Panc1 (cell line): ENCODE results near the gene MRPS9.

Experiments
- POLR2AphosphoS5 ChIP-seq: IDR thresholded peaks from 2 replicates; pipeline ENCODE4 v1.6.1; 2012; ENCODE audit warnings: mild to moderate bottlenecking, low read depth, low read length, moderate library complexity
- SIN3A ChIP-seq: IDR thresholded peaks from 2 replicates; pipeline ENCODE4 v1.6.1; 2012; ENCODE audit warnings: low read depth, mild to moderate bottlenecking, low read length, moderate library complexity, borderline replicate concordance; ENCODE audit not compliant: insufficient read depth
- TCF7L2 ChIP-seq: IDR thresholded peaks from 2 replicates; pipeline ENCODE4 v1.6.1; 2011; ENCODE audit warnings: mild to moderate bottlenecking, low read depth, low read length, inconsistent platforms
- TF ChIP-seq, protein P1 (sequence below): fragments of 450-650 bp; IDR thresholded peaks from 2 replicates; pipeline ENCODE4 v1.5.1; 2017; ENCODE audit warnings: mild to moderate bottlenecking
- TF ChIP-seq, protein P2 (sequence below), 2 experiments: IDR thresholded peaks; 2 replicates each; pipeline ENCODE4 v1.6.1; 2011 to 2012; ENCODE audit warnings: low read depth in 2 of 2, control low read depth in 1 of 2, low read length in 1 of 2, mild to moderate bottlenecking in 1 of 2, moderate library complexity in 1 of 2; ENCODE audit not compliant: insufficient read depth in 1 of 2

DNA sequence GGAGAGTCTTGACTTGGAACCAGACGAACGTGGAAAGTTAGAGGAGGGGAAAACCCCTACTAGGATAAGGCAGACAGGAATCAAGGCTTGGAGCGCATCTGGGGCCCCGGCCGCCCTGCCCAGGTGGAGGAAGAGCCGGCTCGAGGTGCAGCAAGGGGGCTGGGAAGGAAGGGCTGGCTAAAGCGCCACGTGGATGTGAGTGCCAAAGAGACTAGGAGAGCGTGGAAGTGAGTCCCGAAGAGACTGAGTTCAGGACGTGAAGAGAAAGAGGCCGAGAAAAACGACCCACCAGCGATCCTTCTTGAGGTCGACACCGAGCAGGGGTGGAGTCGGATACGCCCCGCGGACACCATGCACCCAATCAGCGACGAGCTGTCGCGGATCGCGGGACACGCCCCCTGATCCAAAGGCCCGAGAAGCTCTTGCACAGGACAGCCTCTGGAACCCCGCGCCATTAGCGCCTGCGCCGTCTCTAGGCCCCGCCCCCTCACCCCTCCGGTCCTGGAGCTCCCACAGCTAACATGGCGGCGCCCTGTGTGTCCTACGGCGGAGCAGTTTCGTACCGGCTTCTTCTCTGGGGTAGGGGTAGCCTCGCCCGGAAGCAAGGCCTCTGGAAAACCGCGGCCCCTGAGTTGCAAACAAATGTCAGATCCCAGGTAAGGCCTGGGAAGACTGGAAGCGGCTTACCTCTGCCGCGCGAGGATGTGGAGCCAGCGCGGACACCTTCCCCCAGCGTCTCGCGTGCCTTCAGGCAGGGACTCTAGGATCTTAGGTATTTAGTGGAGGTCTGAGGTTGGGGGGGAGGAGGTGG is at the start of gene MRPS9:
- TF ChIP-seq, protein P1, sequence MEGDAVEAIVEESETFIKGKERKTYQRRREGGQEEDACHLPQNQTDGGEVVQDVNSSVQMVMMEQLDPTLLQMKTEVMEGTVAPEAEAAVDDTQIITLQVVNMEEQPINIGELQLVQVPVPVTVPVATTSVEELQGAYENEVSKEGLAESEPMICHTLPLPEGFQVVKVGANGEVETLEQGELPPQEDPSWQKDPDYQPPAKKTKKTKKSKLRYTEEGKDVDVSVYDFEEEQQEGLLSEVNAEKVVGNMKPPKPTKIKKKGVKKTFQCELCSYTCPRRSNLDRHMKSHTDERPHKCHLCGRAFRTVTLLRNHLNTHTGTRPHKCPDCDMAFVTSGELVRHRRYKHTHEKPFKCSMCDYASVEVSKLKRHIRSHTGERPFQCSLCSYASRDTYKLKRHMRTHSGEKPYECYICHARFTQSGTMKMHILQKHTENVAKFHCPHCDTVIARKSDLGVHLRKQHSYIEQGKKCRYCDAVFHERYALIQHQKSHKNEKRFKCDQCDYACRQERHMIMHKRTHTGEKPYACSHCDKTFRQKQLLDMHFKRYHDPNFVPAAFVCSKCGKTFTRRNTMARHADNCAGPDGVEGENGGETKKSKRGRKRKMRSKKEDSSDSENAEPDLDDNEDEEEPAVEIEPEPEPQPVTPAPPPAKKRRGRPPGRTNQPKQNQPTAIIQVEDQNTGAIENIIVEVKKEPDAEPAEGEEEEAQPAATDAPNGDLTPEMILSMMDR: no peak
- TF ChIP-seq POLR2AphosphoS5 (peak; percentile 87), TCF7L2 (peak; percentile 66), SIN3A (no peak)
- TF ChIP-seq, protein P2, sequence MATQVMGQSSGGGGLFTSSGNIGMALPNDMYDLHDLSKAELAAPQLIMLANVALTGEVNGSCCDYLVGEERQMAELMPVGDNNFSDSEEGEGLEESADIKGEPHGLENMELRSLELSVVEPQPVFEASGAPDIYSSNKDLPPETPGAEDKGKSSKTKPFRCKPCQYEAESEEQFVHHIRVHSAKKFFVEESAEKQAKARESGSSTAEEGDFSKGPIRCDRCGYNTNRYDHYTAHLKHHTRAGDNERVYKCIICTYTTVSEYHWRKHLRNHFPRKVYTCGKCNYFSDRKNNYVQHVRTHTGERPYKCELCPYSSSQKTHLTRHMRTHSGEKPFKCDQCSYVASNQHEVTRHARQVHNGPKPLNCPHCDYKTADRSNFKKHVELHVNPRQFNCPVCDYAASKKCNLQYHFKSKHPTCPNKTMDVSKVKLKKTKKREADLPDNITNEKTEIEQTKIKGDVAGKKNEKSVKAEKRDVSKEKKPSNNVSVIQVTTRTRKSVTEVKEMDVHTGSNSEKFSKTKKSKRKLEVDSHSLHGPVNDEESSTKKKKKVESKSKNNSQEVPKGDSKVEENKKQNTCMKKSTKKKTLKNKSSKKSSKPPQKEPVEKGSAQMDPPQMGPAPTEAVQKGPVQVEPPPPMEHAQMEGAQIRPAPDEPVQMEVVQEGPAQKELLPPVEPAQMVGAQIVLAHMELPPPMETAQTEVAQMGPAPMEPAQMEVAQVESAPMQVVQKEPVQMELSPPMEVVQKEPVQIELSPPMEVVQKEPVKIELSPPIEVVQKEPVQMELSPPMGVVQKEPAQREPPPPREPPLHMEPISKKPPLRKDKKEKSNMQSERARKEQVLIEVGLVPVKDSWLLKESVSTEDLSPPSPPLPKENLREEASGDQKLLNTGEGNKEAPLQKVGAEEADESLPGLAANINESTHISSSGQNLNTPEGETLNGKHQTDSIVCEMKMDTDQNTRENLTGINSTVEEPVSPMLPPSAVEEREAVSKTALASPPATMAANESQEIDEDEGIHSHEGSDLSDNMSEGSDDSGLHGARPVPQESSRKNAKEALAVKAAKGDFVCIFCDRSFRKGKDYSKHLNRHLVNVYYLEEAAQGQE (IDR thresholded peaks at IDR 0.05; ENCODE audit: insufficient read depth in 1 of 2, low read depth in 2 of 2, low read length in 1 of 2): no peak
